B cell (primary cell): Measurements from ENCODE around the gene SLC6A5. TPM values are rescaled to one million over a fixed set of nuclear protein-coding genes. Genes with fewer than 3 reads are reported as not detected.

Experiments used
- ATAC-seq: fragments of 200-7000 bp; cut with Tn5 transposase; one replicate; pipeline ENCODE4 v1.10.0; 2021; ENCODE audit warnings: low read depth, mild to moderate bottlenecking, moderate number of reproducible peaks, moderate library complexity
- CTCF ChIA-PET: fragments of 350-600 bp; sonication (Branson Sonifier 250); formaldehyde crosslinking; loops from one replicate; lab custom pipeline; 2021; ENCODE audit warnings: antibody characterized with exemption, inconsistent platforms; lab: Charles Lee
- POLR2A ChIA-PET: fragments of 350-600 bp; sonication (Branson Sonifier 250); formaldehyde crosslinking; loops from one replicate; lab custom pipeline; 2021; ENCODE audit warnings: antibody characterized with exemption; lab: Charles Lee
- DNase-seq: peaks from one replicate; pipeline ENCODE4 v3.0.0; 2013
- H2AFZ ChIP-seq: 2 replicates; pipeline ENCODE4 v1.6.1; 2012; ENCODE audit warnings: mild to moderate bottlenecking, low read depth, low read length; ENCODE audit not compliant: insufficient read depth, poor library complexity, severe bottlenecking
- H3K27ac ChIP-seq, 2 donors: 1 replicate in 1 of 2; 2 replicates in 1 of 2; pipeline ENCODE4 v1.5.1; 2012 to 2013; ENCODE audit warnings: low read length in 2 of 2, mild to moderate bottlenecking in 2 of 2, moderate library complexity in 1 of 2
- H3K27me3 ChIP-seq, 4 experiments: fragments of 200-600 bp in 1 of 4; sonication (generic) in 1 of 4; replicated peaks in 1 of 4; 1 replicate in 2 of 4; 2 replicates in 2 of 4; pipeline versions ENCODE4 v1.6.1 to v1.7.0; 2013 to 2016; ENCODE audit warnings: low read length in 3 of 4, mild to moderate bottlenecking in 2 of 4, mixed read lengths in 1 of 4, moderate library complexity in 1 of 4; ENCODE audit not compliant: insufficient read depth in 4 of 4, control insufficient read depth in 3 of 4; ENCODE audit errors: control extremely low read depth in 1 of 4
- H3K36me3 ChIP-seq, 2 experiments: replicated peaks in 1 of 2; 1 replicate in 1 of 2; 2 replicates in 1 of 2; pipeline versions ENCODE4 v1.6.1 to v1.7.1; 2013; ENCODE audit warnings: low read length in 1 of 2; ENCODE audit not compliant: insufficient read depth in 2 of 2, control insufficient read depth in 1 of 2; ENCODE audit errors: control extremely low read depth in 1 of 2, extremely low read depth in 1 of 2
- H3K4me1 ChIP-seq, 2 donors: fragments of 200-600 bp in 1 of 2; sonication (generic) in 1 of 2; 1 replicate in 1 of 2; 2 replicates in 1 of 2; pipeline versions ENCODE4 v1.5.1 to v1.6.1; 2013 to 2017; ENCODE audit warnings: low read length in 2 of 2; ENCODE audit not compliant: control insufficient read depth in 2 of 2, insufficient read depth in 2 of 2
- H3K4me2 ChIP-seq: replicated peaks from 2 replicates; pipeline ENCODE3; 2012; ENCODE audit warnings: mild to moderate bottlenecking, low read depth, low read length; ENCODE audit not compliant: poor library complexity, severe bottlenecking
- H3K4me3 ChIP-seq, 5 experiments: fragments of 200-600 bp in 1 of 5; sonication (generic) in 1 of 5; 1 replicate in 3 of 5; 2 replicates in 2 of 5; pipeline versions ENCODE4 v1.5.1 to v1.7.0; 2011 to 2016; ENCODE audit warnings: low read length in 4 of 5, mild to moderate bottlenecking in 4 of 5, low read depth in 2 of 5, control low read depth in 1 of 5, moderate library complexity in 1 of 5; ENCODE audit not compliant: insufficient read depth in 1 of 5; ENCODE audit errors: control extremely low read depth in 1 of 5, extremely low read depth in 1 of 5
- H3K79me2 ChIP-seq: fragments of 200-600 bp; sonication (generic); one replicate; pipeline ENCODE4 v1.6.0; 2016; ENCODE audit warnings: low read length; ENCODE audit not compliant: control insufficient read depth, insufficient read depth
- H3K9ac ChIP-seq: fragments of 200-600 bp; sonication (generic); 2 replicates; pipeline ENCODE4 v1.6.1; 2017; ENCODE audit warnings: mild to moderate bottlenecking, low read length, moderate library complexity
- H3K9me3 ChIP-seq, 3 donors: one replicate each; pipeline versions ENCODE4 v1.6.1 to v1.7.1; 2013; ENCODE audit warnings: low read length in 2 of 3; ENCODE audit not compliant: control insufficient read depth in 2 of 3, insufficient read depth in 1 of 3; ENCODE audit errors: control extremely low read depth in 1 of 3
- H4K20me1 ChIP-seq: 2 replicates; pipeline ENCODE4 v1.6.0; 2012; ENCODE audit warnings: mild to moderate bottlenecking, low read length; ENCODE audit not compliant: insufficient read depth, control insufficient read depth, poor library complexity, severe bottlenecking
- H3K27ac Mint-ChIP-seq: one replicate; pipeline ENCODE4 v1.8.0; 2021; ENCODE audit warnings: mixed read lengths
- H3K27me3 Mint-ChIP-seq: one replicate; pipeline ENCODE4 v1.8.0; 2021; ENCODE audit warnings: mixed read lengths
- H3K4me1 Mint-ChIP-seq: one replicate; pipeline ENCODE4 v1.8.0; 2021; ENCODE audit warnings: mixed read lengths
- H3K4me3 Mint-ChIP-seq: one replicate; pipeline ENCODE4 v1.8.0; 2021; ENCODE audit warnings: mixed read lengths
- H3K9me3 Mint-ChIP-seq: one replicate; pipeline ENCODE4 v1.8.0; 2022; ENCODE audit warnings: mixed read lengths; ENCODE audit not compliant: insufficient read depth
- CTCF ChIP-seq: fragments of 200-600 bp; IDR thresholded peaks from one replicate; pipeline ENCODE4 v1.8.0; 2022; ENCODE audit warnings: antibody characterized with exemption, mild to moderate bottlenecking
- EZH2 ChIP-seq: IDR thresholded peaks from 2 replicates; pipeline ENCODE4 v1.6.1; 2012; ENCODE audit warnings: borderline replicate concordance, low read depth, mild to moderate bottlenecking, moderate library complexity, low read length; ENCODE audit not compliant: insufficient read depth, poor library complexity, severe bottlenecking
- WGBS: methylation state at CpG from one replicate; pipeline ENCODE4 v1.1.5; 2013; ENCODE audit warnings: missing lambda C conversion rate; ENCODE audit not compliant: insufficient coverage; 5-methylcytosine and 5-hydroxymethylcytosine counted together
- intact Hi-C: fragments of 100-400 bp; cut with micrococcal nuclease; formaldehyde crosslinking; loops from one replicate; pipeline ENCODE4 v1.10.0; 2022
- polyA plus RNA-seq: library from polyadenylated mRNA; depleted of rRNA; stranded (reverse); fragments of >200 nt; gene quantifications from 2 replicates; pipeline ENCODE4 v1.2.3, GENCODE V29; 2012
- total RNA-seq, 2 donors: library from RNA; stranded (reverse); fragments of 120-200 nt in 1 of 2; gene quantifications; 1 replicate in 1 of 2; 2 replicates in 1 of 2; pipeline versions ENCODE4 v1.2.3 to v1.2.4, GENCODE V29; 2013 to 2022

Gene SLC6A5
- total and polyA plus RNA-seq, 2 donors (not counting 1 experiment from before 2014, with no cell fraction given): not detected

- CTCF ChIA-PET: no interaction called here
- H3K9me3 Mint-ChIP-seq: no peaks in the 10 kb centered on the region
- Histone ChIP-seq H3K9ac (no peak overlapping the region), H2AFZ (no peak overlapping the region), H3K4me2 (no peak overlapping the region), H4K20me1 (no peaks in the 10 kb centered on the region), H3K4me3 (no peak overlapping the region), H3K27me3 (peaks cover 0 to 6% (median 0%) of the 10 kb centered on the region in 4 experiments), H3K9me3 (peaks cover 0 to 4% (median 0%) of the 10 kb centered on the region in 3 donors), H3K27ac (no peak overlapping the region), H3K79me2 (no peaks in the 10 kb centered on the region), H3K4me1 (no peaks in the 10 kb centered on the region), H3K36me3 (no peaks in the 10 kb centered on the region)
- TF ChIP-seq EZH2 (no peak), CTCF (no peak)
- POLR2A ChIA-PET: no interaction called here
- H3K4me3 Mint-ChIP-seq: no peak overlapping the region
- intact Hi-C loops: no loop called here
- DNase-seq (no peak), ATAC-seq (no peak)
- no peak overlapping the region for H3K27ac Mint-ChIP-seq
- H3K4me1 Mint-ChIP-seq: no peaks in the 10 kb centered on the region
- peaks cover 21% of the 10 kb centered on the region for H3K27me3 Mint-ChIP-seq
- WGBS: 40% methylated on average over 3 of the region's 4 CpGs
Measured at GRCh38 chr11:20623252-20623651, 23.8 kb downstream of the SLC6A5 start.

GRCh38 chr11:20626279-20626678 lies 26.9 kb downstream of the SLC6A5 start:
- 91% methylated on average over 3 of the region's 4 CpGs for WGBS
- Mint-ChIP-seq H3K27ac (no peak overlapping the region), H3K9me3 (no peaks in the 10 kb centered on the region), H3K27me3 (peaks cover 17% of the 10 kb centered on the region), H3K4me3 (no peak overlapping the region), H3K4me1 (no peaks in the 10 kb centered on the region)
- H3K9me3 ChIP-seq: peaks cover 0 to 8% (median 0%) of the 10 kb centered on the region in 3 donors
- no peak overlapping the region for H3K9ac ChIP-seq
- H3K4me2 ChIP-seq: no peak overlapping the region
- no peak overlapping the region for H3K4me3 ChIP-seq
- CTCF ChIA-PET: no interaction called here
- H3K36me3 ChIP-seq: no peaks in the 10 kb centered on the region
- TF ChIP-seq EZH2: no peak
- no peaks in the 10 kb centered on the region for H3K79me2 ChIP-seq
- no peaks in the 10 kb centered on the region for H4K20me1 ChIP-seq
- intact Hi-C loops: no loop called here
- POLR2A ChIA-PET: no interaction called here
- DNase-seq: no peak
- H2AFZ ChIP-seq: no peak overlapping the region
- no peaks in the 10 kb centered on the region for H3K4me1 ChIP-seq
- H3K27me3 ChIP-seq: peaks cover 0 to 6% (median 0%) of the 10 kb centered on the region in 4 experiments
- ATAC-seq: no peak
- no peak overlapping the region for H3K27ac ChIP-seq
